ENCODE results near the gene GNE.
"Not testable (repeated sequence)": the region's sequence is repeated elsewhere in the genome, so short reads cannot be mapped to it uniquely, and the experiment has no call there.

GRCh38 chr9:36175209-36175608 lies 83.0 kb downstream of the GNE start:
- TF ChIP-seq CTCF (conservative IDR thresholded peaks at IDR 0.05; ENCODE audit: low read depth in 2 of 2); POLR2AphosphoS5 (IDR thresholded peaks at IDR 0.05; ENCODE audit: low read depth); REST (IDR thresholded peaks at IDR 0.05; ENCODE audit: unreplicated experiment); EZH2 (IDR thresholded peaks at IDR 0.05; ENCODE audit: low read depth, unreplicated experiment): not testable (repeated sequence)

Data from GM23338 (cell line).